CD4-positive, alpha-beta T cell treated with Interleukin-17A for 4 hours (primary cell): ENCODE data around the gene GPR162.

ENCODE experiments used
- DNase-seq: peaks from one replicate; pipeline ENCODE4 v3.0.0-alpha.2; 2020; ENCODE audit warnings: mixed read lengths

GPR162 gene

GRCh38 chr12:6821591-6822425 is at the start of gene GPR162:
Gene GPR162 (plus strand): TSS chr12:6821821. CDS start chr12:6823899, 2,078 bp downstream.
- DNase-seq, result peak; percentile 34

- DNase-seq, result peak; percentile 41
These were observed 49.3 kb upstream of the GPR162 start, which contains the start of gene LAG3 for GRCh38 chr12:6772331-6772695. Gene LAG3 (plus strand): TSS chr12:6772520. CDS start chr12:6772853, 333 bp downstream.

GRCh38 chr12:6772726-6773589 is 48.7 kb upstream of the GPR162 start:
- no peak for DNase-seq

- DNase-seq, result peak; percentile 33
These were observed 47.9 kb upstream of the GPR162 start for GRCh38 chr12:6773590-6774351.

- no peak for DNase-seq
These were observed 47.0 kb upstream of the GPR162 start for GRCh38 chr12:6774499-6775062.

GRCh38 chr12:6775185-6776174 is 46.1 kb upstream of the GPR162 start:
- DNase-seq, result no peak

GRCh38 chr12:6777386-6777785 is 44.2 kb upstream of the GPR162 start:
- no peak for DNase-seq

GRCh38 chr12:6778217-6778573 is 43.4 kb upstream of the GPR162 start:
- no peak for DNase-seq

- DNase-seq, result peak; percentile 93
These were observed 42.8 kb upstream of the GPR162 start for GRCh38 chr12:6778574-6779550.

GRCh38 chr12:6779708-6780432 is 41.8 kb upstream of the GPR162 start:
- DNase-seq, result no peak

- no peak for DNase-seq
These were observed 41.0 kb upstream of the GPR162 start for GRCh38 chr12:6780573-6780972.

- no peak for DNase-seq
These were observed 39.5 kb upstream of the GPR162 start for GRCh38 chr12:6782119-6782518.

GRCh38 chr12:6782850-6783566 is 38.6 kb upstream of the GPR162 start:
- peak; percentile 42 for DNase-seq

GRCh38 chr12:6783828-6784227 is 37.8 kb upstream of the GPR162 start:
- DNase-seq, result no peak

- no peak for DNase-seq
These were observed 37.3 kb upstream of the GPR162 start for GRCh38 chr12:6784296-6784695.

GRCh38 chr12:6784761-6785160 is 36.9 kb upstream of the GPR162 start:
- no peak for DNase-seq

- DNase-seq, result peak; percentile 42
These were observed 35.1 kb upstream of the GPR162 start for GRCh38 chr12:6786416-6787094.

GRCh38 chr12:6787309-6787708 is 34.3 kb upstream of the GPR162 start:
- no peak for DNase-seq
